GM15510 (cell line): Measurements from ENCODE around the gene TKTL1.

Experiments
- POLR2A ChIP-seq: IDR thresholded peaks from 3 replicates; pipeline ENCODE4 v1.6.1; 2011; ENCODE audit warnings: borderline replicate concordance; ENCODE audit not compliant: insufficient read length; ENCODE audit errors: extremely low read depth

Gene TKTL1

GRCh38 chrX:154312116-154312515 is 16.5 kb downstream of the TKTL1 start:
- TF ChIP-seq POLR2A: no peak

DNA sequence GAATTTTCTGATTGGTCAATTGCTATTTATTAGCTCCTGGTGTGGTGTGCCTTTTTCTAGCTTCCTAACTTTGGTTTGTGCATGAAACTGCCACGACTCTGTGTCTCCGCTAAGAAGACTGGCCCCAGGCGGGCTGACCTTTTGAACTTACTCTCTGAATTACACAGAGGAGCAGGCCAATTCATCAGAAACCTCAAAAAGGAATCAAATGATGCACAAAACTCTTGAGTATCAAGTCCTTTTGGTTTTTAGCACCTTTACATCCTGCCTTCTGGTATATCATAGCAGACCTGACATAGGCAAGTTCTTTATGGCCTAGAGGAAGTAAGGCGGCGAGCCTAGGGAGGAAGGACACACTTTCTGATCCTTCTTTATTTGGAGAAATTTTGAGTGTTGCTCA is 17.6 kb downstream of the TKTL1 start:
- no peak for TF ChIP-seq POLR2A

GRCh38 chrX:154315416-154315815 is 19.8 kb downstream of the TKTL1 start:
- no peak for TF ChIP-seq POLR2A

- TF ChIP-seq POLR2A: no peak
Observed at GRCh38 chrX:154317391-154317995, 21.9 kb downstream of the TKTL1 start.

GRCh38 chrX:154320406-154320805 is 24.8 kb downstream of the TKTL1 start:
- TF ChIP-seq POLR2A: no peak

DNA sequence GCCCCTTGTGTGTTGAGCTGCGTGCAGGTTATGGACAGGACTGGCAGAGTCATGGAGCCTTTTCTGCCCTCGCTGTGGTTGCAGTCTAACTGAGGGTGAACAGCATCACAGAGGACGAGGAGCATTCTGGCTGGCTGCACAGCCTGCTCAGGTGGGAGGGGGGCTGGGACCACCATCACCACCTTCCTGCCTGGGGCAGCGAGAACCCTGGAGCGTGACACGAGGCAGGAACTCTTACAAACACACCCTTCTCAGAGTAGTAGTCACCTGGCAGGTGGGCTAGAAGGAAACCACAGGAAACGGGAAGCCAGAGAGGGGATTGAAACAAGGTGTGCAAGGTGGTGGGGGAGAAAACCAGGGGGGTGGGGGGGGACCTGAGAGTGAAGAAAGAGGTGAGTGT is 25.6 kb downstream of the TKTL1 start:
- TF ChIP-seq POLR2A: no peak

DNA sequence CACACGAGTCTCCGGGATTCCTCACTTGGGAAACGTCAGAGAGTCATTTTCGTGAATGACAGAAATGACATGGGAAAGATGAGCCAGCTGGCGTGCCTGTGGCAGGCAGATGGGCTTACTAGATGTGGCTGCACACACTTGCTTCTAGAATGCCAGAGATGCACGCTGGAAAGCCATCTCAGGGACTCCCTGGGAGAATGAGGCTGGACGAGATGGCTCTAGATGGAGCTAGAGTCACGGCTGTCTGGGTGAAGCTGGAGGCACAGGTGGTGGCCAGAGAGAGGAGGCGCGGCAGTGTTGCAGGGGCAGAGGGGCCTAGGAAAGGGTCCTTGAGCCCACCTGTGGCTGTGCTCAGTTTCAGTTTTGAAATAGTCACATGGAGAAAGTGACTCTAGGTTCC is 26.0 kb downstream of the TKTL1 start:
- TF ChIP-seq POLR2A: no peak

DNA sequence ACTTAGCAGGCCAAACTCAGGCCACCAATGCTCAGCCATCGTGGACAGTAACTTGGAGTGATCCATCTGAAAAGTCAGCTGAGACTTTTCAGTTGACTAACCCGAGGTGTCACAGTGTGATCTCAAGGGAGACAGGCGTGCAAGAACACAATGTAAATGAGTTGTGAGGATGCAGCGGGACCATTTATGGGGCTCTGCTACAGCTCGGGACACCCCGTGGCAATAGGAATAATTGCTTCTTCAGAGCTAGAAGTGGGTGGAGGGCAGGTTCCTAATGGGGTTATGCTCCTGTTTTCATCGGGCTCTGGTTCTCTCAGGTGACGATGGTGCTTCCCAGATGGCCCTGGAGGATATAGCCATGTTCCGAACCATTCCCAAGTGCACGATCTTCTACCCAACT is 27.3 kb downstream of the TKTL1 start:
- no peak for TF ChIP-seq POLR2A

- TF ChIP-seq POLR2A: no peak
Observed at GRCh38 chrX:154323537-154323936, 27.9 kb downstream of the TKTL1 start.

GRCh38 chrX:154325541-154325940 is 29.9 kb downstream of the TKTL1 start:
- TF ChIP-seq POLR2A: no peak

DNA sequence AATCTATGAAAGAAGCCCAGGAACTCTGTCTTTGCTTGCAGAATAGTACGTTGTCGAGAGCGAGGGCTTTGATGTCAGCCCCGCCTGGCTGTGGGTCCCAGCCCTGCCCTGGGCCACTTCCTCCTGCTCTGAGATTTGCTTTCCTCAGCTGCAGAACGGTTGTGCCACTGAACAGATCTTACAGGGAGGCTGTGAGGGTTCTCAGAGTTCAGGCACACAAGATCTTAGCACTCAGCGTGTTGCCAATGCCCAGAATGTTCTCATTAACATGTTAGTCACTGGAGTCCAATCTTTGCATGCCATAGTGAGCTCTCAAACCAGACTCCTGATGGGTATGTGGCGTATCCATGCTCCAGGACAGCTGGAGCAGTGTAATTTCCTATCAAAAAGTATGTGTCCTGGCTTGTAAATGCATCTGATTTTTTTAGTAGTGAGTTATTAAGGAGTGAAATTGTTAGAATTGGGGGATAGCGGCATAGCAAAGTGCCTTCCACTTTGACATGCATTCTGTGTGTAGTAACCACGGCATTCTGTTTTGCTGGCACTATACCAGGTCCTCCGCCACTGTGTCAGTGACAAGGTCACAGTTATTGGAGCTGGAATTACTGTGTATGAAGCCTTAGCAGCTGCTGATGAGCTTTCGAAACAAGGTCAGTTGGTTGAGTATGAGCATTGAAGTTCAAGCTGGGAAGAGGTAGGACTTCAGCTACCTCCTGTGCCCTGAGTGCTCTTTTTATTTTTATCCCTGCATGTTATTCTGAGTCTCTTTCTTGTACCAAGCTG is 31.6 kb downstream of the TKTL1 start:
- no peak for TF ChIP-seq POLR2A

DNA sequence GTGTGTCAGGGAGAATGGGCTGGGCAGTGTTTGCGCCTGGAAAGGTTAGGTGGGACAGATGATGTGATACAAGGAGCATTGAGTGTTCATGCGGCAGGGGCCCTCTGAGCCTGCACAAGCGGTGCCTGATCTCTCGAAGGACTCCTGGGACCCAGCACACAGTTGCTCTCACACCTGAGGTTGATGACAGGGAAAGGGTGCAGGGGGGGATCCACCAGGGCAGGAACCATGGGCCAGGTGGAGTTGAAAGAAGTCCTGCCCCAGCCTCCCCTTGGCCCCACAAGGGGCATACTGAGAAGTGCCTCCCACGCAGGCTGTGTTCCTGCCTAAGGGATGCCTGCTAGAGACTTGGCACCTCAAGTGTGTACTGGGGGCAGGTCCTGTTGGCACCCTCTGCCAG is 33.1 kb downstream of the TKTL1 start:
- no peak for TF ChIP-seq POLR2A

DNA sequence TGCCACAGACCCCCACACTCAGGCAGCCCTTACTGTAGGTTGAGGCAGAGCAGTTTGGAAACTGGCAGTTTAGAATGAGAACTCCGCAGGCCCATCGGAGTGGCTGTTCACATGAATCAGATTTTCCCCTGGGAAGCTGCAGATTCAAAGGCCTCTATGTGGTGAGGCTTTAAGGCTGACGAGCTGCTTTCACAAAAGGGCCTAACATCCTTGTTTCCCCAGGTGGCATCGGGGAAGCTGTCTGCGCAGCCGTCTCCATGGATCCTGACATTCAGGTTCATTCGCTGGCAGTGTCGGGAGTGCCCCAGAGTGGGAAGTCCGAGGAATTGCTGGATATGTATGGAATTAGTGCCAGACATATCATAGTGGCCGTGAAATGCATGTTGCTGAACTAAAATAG is 33.7 kb downstream of the TKTL1 start:
- no peak for TF ChIP-seq POLR2A

DNA sequence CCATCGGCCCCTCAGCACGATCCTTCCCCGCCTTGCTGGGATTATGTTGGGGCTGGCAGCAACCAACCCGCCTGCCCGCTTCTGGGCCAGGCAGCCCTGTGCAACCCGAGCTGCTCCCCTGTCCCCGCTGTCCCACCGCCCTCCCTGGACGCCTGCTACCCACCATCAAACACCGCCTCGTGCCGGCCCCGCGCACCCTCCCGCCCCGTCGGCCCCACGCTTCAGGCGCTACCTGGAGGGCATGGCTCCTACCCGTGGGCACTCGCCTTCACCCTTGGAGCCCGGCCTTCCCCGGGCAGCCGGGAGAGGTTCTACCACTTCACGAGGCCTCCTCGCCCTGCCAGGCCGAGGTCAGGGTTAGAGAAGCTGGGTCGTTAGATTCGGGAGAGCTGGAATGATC is 37.0 kb downstream of the TKTL1 start:
- TF ChIP-seq POLR2A: no peak

DNA sequence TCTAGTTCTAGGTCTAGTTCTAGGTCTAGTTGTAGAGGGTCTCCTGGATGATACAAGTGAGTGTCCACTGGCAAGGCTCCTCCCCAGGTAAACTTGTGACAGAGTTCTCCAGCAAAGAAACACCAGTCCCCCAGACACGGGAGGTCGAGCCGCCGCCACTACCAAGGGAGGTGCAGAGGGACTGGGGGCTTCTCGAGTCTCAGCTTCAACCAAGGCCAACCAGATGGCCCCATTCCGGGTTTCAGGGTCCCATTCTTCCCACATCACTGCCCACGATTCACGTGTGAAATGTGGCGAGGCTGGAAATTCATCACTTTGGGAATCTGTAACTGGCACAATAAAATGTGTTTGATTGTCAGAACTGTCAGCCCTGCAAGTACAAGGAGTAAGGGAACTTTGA is 37.5 kb downstream of the TKTL1 start:
- no peak for TF ChIP-seq POLR2A

- TF ChIP-seq POLR2A: no peak
Observed at GRCh38 chrX:154333837-154334271, 38.3 kb downstream of the TKTL1 start.
